NCI-H2081 (cell line): ENCODE measurements around the gene NUMB.
"Not testable (repeated sequence)": the region's sequence is repeated elsewhere in the genome, so short reads cannot be mapped to it uniquely, and the experiment has no call there.

Source experiments
- DNase-seq, 2 experiments: peaks; one replicate each; lab custom pipeline; 2025; lab: John Stamatoyannopoulos, UW

NUMB gene

DNA sequence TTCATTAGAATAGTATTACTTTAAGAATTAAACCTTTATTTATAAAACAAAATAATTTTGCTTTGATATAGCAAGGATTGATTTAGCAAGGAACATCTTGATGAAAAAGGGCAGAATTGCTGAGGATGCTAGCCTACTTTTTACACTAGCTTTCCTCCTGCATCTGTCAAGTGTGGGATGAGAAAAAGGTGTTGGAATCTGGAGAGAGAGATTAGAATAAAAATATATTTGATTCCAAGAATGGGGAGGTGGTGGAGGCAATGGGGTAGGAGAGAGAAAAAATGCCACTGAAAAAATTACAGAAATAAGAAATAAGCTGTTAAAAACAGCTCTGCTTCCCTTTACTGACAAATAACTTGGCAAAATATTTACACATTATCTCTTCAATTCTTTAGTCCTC is 98.9 kb downstream of the NUMB start:
- no peak for DNase-seq

DNA sequence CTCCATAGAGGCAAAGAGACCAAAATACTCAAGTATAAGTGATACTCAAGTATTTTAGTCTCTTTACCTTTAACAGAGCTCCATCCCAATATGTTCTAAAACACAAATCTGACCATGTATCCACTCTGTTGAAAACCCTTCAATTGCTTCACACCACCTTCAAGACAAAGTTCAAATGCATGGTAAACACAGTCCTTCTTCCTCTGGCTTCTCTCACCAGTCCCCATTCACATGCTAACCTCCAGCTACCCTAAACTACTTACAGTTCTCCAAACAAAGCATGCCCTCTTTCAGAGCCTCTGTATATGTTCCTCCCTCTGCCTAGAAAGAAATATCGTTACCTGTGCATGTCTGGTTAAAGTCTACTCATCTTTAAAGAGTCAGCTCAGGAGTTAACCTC is 100.2 kb downstream of the NUMB start:
- DNase-seq: no peak

DNA sequence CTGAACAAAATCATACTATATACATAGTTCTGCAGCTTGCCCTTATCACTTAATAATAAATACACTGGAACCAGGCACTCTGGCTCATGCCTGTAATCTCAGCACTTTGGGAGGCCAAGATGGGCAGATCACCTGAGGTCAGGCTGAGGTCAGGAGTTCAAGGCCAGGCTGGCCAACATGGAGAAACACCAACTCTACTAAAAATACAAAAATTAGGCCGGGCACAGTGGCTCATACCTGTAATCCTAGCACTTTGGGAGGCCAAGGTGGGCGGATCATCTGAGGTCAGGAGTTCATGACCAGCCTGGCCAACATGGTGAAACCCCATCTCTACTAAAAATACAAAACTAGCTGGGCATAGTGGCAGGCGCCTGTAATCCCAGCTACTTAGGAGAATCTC is 109.3 kb downstream of the NUMB start:
- not testable (repeated sequence) for DNase-seq

DNA sequence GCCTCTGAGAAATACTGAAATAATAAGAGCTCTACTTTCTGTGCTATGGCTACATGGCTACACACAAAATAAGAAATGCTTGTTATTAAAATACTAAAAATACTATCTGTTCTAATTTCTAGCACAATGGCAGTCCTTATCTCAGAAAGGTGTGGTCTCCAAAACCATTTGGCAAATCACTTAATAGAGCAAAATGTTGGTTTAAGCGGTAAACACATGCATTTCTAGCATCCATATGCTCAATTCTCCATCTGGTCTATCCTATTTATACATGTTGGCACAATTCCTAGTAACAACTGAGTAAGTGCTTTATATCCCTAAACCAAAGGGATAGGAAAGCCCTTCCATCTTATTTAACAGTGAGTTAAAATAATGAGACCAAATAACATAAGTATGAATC is 114.0 kb downstream of the NUMB start:
- DNase-seq: peak in 1 of 2 experiments; percentile 16

DNA sequence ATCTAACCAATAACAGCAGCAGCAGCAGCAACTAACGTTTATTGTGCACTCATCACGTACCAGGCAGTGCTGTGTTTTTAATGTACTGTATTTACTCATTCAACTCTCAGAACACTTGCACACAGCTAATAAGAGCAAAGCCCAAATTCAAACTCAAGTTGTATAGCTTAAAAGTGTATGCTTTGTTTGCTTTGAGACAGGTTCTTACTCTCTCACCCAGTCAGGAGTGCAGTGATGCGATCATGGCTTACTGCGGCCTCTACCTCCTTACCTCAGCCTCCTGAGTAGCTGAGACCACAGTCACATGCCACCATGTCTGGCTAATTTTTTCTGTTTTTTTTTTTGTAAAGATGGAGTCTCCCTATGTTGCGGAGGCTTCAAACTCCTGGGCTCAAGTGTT is 115.7 kb downstream of the NUMB start:
- no peak for DNase-seq

DNA sequence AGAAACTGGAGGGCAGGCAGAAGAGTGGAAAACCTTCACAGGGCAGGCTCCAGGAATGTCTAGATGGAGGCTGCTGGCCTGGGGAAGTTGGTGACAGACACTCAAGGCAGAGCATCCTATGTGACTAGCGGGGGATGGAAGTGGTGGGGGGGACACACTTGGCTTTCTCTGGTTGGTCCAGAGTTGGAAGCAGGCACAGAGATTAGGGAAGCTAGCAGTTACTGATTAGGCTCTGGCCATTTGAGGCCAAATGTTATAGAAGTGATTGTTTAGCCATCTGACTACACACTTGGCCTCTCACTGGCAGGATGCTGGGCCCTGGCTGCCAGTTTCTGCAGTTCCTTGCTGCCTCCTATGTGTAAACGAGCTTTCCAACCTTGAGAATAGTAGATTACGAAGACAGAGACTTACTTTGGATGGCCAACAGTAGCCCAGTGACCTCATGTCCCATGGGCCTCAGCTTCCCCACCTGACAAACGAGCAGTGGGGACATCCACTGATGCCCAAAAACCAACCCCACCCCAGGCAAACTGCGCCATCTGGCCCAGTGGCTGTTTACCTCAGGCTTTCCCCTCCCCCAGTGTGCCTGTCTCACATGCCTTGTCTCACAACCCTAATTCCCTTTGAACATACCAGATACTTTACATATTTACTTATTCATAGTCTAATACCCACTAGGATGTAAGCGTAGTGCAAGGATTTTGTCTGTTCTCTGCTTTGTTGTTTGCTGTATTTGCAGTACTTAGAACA is 118.3 kb downstream of the NUMB start:
- DNase-seq: no peak

DNA sequence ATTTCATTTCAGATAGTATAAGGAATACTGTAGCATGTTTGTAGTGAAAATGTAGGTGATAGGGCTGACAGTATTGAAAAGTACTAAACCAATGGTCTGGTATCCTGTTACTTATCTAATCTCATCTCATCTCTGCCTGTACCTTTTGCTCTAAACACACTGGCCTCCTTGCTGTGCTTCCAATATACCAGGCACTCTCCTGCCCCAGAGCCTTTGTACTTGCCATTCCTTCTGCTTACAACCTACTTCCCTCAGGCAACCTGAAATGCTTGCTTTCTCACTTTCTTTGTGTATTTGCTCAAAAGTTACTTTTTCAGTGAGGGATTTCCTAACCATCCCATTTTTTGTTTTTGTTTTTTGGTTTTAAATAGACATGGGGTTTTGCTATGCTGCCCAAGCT is 119.1 kb downstream of the NUMB start:
- no peak for DNase-seq

DNA sequence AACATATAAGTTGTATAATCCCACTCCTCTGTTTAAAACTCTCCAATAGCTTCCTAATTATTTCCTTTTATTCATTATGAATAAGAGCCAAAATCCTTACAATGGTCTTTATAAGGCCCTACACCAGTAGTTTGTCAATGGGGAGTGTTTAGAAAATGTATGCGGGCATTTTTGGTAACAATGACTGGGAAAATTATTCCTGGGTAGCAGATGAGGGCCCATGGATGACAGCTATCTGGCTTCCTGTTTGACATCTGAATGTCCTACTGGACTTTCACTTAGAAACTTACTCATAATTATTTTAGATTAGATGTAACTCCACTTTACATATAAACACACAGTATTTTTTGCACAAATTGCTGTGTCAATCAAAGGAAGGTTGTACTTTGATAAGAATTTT is 119.8 kb downstream of the NUMB start:
- DNase-seq: no peak

DNA sequence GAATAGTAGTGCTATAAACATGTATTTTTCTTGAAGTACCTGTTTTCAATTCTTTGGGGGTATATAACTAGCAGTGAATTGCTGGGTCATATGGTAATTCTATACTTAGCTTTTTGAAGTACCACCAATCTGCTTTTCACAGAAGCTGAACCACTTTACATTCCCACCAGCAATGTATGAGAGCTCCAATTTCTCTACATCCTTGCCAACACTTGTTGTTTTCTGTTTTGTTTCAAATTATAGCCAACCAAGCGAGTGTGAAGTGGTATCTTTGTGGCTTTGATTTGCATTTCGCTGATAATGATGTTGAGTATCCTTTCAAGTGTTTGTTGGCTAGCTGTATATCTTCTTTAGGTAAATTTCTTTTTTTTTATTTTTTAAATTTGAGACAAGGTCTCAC is 125.3 kb downstream of the NUMB start:
- DNase-seq: no peak

DNA sequence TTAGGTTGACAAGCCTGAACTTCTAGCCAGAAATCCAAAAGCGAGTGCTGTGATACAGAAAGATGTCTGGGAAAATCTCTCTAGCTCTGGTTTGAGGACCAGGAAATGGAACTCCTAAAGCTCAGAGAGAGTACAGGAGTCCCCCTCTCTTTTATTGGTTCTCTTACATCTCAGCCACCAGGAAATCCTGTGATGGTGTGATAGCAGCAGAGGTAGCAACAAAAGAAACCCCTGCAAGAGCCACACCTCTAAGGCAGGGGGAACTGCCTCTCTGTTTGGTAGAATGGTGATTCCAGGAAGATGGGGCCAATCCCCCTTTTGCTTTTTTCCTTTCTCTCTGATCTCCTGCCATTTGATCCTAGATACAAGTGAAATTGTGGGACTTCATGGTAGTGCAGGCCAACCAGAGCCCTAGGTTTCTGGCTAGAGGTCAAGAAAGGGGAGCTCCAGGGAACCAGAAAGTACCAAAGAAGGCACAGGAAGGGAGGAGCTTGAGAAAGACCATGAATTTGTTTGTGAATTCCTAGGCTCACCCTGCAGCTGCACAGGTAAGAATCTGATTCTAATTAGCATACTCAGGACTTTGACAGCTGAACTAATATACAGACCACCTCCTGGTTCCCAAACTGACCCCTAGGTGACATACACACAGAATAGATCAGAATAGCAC is 132.6 kb downstream of the NUMB start:
- DNase-seq: no peak

DNA sequence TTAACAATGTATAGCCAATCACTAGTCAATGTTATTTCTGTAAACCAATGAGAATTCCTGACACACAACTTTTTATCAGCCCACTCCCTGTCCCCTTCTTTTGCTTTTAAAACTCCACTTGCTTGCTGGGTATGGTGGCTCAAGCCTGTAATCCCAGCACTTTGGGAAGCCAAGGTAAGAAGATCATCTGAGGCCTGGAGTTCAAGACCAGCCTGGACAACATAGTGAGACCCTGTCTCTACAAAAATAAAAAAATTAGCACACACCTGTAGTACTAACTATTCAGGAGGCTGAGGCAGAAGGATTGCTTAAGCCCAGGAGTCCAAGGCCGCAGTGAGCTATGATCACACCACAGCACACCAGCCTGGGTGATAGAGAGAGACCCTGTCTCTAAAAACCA is 133.3 kb downstream of the NUMB start:
- DNase-seq: no peak

DNA sequence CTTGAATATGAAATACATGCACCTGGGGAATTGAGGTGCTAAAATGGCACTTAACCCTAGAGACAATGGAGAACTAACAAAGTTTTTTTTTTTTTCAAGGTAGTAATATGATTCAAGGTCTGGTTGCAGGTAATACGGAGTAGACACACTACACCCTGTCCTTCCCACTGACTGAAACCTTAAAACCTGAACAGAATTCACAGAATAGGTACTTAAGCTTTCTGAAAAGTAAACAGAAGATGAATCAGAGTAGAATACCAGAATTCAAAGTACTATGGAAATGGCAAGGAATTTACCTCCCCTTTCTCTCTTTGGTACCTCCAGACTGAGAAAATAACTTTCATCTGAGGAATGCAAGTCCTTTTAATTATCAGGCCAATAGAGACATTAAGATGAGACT is 133.8 kb downstream of the NUMB start:
- no peak for DNase-seq

DNA sequence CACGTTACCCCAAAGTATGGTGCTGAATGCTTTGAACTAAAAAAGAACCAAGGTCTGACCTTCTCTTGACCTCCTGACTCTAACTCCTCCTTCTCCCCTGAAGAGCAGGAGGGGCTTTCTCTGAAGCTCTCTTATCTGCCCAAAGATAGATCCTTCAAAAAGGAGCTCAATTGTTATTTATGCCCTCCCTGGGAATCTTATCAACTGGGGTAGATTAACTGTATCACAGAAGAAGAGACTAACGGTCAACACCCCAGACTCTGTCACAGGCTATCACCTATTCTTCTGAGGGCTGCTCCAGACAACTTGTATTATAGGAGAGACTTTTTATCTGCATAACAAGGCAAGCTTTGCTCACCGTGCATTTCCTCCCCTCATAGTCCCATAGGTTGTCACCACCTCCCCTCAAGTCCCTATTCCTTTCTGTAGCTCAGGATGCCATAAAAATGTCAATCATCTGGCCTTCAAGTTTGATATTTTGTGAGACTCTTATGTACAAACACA is 134.4 kb downstream of the NUMB start:
- DNase-seq: no peak

DNA sequence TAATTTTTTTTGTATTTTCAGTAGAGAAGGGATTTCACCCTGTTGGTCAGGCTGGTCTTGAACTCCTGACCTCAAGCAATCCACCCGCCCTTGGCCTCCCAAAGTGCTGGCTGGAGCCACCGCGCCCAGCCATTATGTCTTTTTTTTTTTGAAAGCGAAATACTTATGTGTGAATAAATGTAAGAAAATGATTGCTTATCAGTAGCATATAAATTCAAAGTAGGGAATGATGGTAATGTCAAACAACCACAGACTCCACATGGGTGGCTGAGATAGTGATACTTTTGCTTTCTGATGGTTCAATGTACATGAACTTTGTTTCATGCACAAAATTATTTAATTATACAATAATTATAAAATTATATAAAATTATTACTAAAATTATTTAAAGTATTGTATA is 145.2 kb downstream of the NUMB start:
- DNase-seq: no peak

DNA sequence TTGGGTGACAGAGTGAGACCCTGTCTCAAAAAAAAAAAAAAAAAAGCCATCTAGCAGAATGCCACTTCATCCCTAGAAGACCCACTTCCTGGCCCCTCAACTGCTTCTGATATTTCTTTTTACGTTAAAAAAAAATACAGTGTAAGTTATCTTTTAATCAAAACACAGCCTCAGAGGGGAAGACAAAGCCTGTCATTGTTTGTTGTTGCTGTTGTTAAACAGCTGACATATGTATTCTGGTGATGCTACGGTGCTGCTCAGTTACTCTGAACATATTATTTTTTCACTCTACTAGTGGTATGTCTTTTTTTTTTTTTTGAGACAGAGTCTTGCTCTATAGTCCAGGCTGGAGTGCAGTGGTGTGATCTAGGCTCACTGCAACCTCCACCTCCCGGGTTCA is 145.7 kb downstream of the NUMB start:
- no peak for DNase-seq

DNA sequence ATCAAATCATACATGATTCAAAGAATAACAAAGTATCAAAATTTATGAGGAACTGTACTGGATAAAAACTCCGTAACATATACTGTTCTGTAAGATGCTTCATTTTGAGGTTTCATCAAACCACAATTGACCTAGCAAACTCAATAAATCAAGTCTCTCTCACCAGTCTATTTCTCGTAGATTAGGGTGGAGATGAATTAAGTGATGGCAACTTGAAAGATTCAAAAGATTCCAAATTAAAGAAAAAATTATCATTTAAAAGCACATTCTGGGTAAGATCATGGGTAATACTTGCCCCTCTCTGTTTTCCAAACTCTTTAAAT is 146.7 kb downstream of the NUMB start:
- no peak for DNase-seq

DNA sequence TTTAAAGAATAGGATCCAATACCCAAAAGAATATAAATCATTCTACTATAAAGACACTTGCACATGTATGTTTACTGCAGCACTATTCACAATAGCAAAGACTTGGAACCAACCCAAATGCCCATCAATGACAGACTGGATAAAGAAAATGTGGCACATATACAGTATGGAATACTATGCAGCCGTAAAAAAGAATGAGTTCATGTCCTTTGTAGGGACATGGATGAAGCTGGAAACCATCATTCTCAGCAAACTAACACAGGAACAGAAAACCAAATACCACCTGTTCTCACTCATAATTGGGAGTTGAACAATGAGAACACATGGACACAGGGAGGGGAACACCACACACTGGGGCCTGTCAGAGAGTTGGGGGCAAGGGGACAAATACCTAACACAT is 149.1 kb downstream of the NUMB start:
- DNase-seq: not testable (repeated sequence)

DNA sequence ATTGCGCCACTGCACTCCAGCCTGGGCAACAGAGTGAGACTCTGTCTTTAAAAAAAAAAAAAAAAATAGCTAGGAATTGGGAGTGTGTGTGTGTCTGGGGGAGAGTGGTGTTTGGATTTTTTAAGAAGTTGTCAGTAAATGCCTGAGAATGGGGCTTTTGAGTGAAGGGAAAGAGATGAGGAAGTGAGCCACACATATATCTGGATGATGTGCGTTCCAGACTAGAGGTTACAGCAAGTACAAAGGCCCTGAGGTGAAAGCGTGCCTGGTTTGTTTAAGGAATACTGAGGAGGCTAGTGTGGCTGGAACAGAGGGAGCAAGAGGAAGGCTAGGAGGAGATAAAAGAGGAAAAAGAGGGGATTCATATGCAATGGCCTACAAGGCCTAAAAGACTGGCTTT is 151.1 kb downstream of the NUMB start:
- DNase-seq: no peak

DNA sequence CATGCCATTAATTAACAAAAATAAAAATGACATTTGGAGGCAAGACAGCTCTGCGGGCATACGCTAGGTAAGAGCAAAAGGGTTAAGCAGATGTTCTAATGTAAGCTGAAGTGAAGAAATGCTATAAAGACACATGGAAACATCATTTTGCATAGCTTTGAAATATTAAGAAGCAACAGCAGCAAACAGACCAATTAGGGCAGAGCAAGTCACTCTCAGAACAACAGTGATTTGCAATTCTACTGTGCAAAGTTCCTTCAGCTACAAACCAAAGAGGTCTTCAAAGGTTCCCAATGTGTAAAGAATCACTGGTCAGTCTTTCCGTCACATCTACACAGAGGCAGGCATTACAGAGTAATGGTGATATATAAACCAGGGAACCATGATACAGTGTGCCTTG is 152.8 kb downstream of the NUMB start:
- DNase-seq: no peak

DNA sequence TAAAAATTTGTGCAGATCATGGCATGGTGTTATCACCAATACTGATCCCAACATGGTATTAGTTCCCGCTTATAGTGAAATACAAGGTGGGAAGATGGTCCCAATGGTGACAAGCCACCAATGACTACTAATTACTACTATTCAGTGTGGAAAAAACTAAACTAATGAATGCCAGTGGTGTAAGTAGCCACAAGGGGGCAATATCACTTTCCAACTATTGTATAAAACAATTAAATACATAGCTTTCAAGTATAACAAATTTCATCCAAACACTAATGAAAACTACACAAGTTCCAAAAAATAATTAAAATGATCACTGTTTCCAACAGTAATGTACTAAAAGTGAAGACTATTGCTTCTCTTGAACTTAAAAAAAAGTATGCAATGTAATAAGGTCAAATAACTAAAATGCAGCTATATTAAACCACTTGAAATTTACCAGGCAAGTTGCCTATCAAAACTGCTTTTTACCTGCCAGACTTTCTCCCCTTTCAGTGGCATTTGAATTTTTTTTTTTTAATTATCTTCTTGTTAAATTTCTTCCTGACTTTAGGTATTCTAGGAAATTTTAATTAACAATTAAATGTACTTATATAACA is 163.0 kb downstream of the NUMB start:
- peak; percentile 51 to 59 for DNase-seq

DNA sequence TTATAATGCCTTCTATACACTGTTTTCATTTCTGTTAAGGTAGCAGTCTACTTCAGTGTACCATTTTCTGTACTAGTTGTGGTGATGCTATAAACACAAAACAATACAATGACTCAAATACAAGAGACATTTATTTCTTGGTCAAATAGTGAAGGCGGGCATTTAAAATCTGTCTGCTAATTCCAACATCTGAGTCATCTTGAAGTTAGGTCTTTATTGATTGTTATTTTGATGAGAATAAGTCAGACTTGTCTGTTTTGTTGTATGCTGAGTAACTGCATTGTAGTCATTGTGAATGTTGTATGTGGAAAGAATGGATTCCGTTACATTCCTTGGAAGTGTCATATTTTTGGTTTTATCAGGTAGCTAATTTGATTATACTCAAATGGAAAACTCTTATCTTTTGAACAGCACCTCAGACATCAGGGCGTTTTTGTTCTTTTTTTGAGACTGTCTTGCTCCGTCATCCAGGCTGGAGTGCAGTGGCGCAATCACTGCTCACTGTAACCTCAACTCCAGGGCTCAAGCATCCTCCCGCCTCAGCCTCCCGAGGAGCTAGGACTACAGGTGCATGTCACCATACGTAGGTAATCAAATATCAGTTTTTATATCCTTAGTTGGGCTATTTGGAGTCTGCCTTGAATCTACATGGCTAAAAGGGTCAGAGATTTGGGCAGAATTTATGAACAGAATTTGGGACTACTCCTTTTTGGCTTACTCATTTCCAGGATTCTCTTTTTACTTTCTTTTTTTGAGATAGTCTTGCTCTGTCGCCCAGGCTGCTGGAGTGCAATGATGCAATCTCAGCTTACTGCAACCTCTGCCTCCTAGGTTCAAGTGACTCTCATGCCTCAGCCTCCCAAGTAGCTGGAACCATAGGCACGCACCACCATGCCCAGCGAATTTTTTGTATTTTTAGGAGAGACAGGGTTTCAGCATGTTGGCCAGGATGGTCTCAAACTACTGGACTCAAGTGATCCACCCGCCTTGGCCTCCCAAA is 164.3 kb downstream of the NUMB start:
- DNase-seq: no peak

DNA sequence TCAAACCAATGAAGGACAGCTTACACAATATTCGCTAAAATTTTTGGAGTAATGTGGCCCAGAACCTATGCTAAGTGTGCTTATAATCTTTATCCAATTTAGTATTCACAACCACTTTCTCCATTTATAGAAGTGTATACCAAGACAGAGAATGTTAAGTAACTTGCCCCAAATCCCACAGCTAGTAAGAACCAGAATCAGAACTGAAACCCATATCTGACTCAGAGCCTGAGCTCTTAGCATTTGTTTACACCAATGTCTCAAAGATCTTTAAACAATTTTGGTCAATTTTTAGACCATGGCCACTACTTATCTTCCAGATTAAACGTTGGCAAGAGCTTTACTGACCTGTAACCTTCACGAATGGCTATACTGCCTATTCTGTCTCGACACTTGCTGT is 168.1 kb downstream of the NUMB start:
- DNase-seq: no peak
